HEK293 (cell line): Measurements from ENCODE around the gene ABCA7.

ENCODE experiments used
- CTCF ChIA-PET: fragments of 350-600 bp; formaldehyde crosslinking; extraction: SDS; loops from one replicate; lab custom pipeline; 2021; ENCODE audit warnings: antibody characterized with exemption; lab: Yijun Ruan, JAX
- POLR2A ChIA-PET: fragments of 300-600 bp; formaldehyde crosslinking; extraction: SDS; loops from one replicate; lab custom pipeline; 2020; ENCODE audit warnings: antibody characterized with exemption, inconsistent platforms; lab: Yijun Ruan, JAX
- H3K27ac ChIP-seq: fragments of 200-500 bp; sonication (Bioruptor generic); 2 replicates; pipeline ENCODE4 v1.5.1; 2014; ENCODE audit warnings: low read depth, low read length, control low read depth, inconsistent platforms; ENCODE audit errors: extremely low read depth
- H3K36me3 ChIP-seq, 2 experiments: fragments of 200-500 bp in 1 of 2; sonication (Bioruptor generic) in 1 of 2; 1 replicate in 1 of 2; 2 replicates in 1 of 2; pipeline ENCODE4 v1.5.1; 2014 to 2017; ENCODE audit warnings: inconsistent platforms in 2 of 2, low read length in 2 of 2; ENCODE audit not compliant: control insufficient read depth in 2 of 2, insufficient read depth in 1 of 2
- H3K4me1 ChIP-seq: fragments of 200-500 bp; sonication (Bioruptor generic); 2 replicates; pipeline ENCODE4 v1.5.1; 2014; ENCODE audit warnings: mild to moderate bottlenecking, low read length, inconsistent platforms; ENCODE audit not compliant: control insufficient read depth, insufficient read depth
- H3K4me3 ChIP-seq: 2 replicates; pipeline ENCODE4 v1.5.1; 2011; ENCODE audit warnings: low read depth, mild to moderate bottlenecking, control low read depth, low read length, moderate library complexity
- H3K9me3 ChIP-seq: fragments of 200-500 bp; sonication (Bioruptor generic); 2 replicates; pipeline ENCODE4 v1.5.1; 2014; ENCODE audit warnings: low read depth, low read length, inconsistent platforms; ENCODE audit not compliant: control insufficient read depth, insufficient read depth
- GLIS1 ChIP-seq: fragments of 450-650 bp; formaldehyde crosslinking; IDR thresholded peaks from 2 replicates; pipeline ENCODE4 v1.5.1; 2016; ENCODE audit warnings: missing biosample characterization, missing genetic modification characterization
- GLIS2 ChIP-seq: fragments of 450-650 bp; formaldehyde crosslinking; IDR thresholded peaks from 2 replicates; pipeline ENCODE4 v1.5.1; 2016; ENCODE audit warnings: missing biosample characterization, missing genetic modification characterization
- KLF10 ChIP-seq: fragments of 450-650 bp; IDR thresholded peaks from 2 replicates; pipeline ENCODE4 v1.5.1; 2018; ENCODE audit warnings: missing biosample characterization, mild to moderate bottlenecking, missing genetic modification characterization
- KLF8 ChIP-seq: fragments of 450-650 bp; formaldehyde crosslinking; IDR thresholded peaks from 2 replicates; pipeline ENCODE4 v1.5.1; 2016; ENCODE audit warnings: missing biosample characterization, missing genetic modification characterization
- SETDB1 ChIP-seq: IDR thresholded peaks from one replicate; pipeline ENCODE4 v1.6.1; 2017; ENCODE audit warnings: mild to moderate bottlenecking, low read length, moderate library complexity, mixed read lengths; ENCODE audit not compliant: insufficient read length
- ZBTB17 ChIP-seq: fragments of 450-650 bp; formaldehyde crosslinking; IDR thresholded peaks from 2 replicates; pipeline ENCODE4 v1.5.1; 2016; ENCODE audit warnings: missing biosample characterization, missing genetic modification characterization
- ZBTB48 ChIP-seq: fragments of 450-650 bp; formaldehyde crosslinking; IDR thresholded peaks from 2 replicates; pipeline ENCODE4 v1.5.1; 2016; ENCODE audit warnings: missing biosample characterization, missing genetic modification characterization
- ZBTB7A ChIP-seq: fragments of 450-650 bp; formaldehyde crosslinking; IDR thresholded peaks from 2 replicates; pipeline ENCODE4 v1.5.1; 2016; ENCODE audit warnings: low read depth, missing biosample characterization, missing genetic modification characterization
- ZFHX2 ChIP-seq: fragments of 450-650 bp; formaldehyde crosslinking; conservative IDR thresholded peaks from 2 replicates; pipeline ENCODE4 v1.5.1; 2016; ENCODE audit warnings: missing biosample characterization, missing genetic modification characterization
- ZFP41 ChIP-seq: fragments of 450-650 bp; formaldehyde crosslinking; IDR thresholded peaks from 2 replicates; pipeline ENCODE4 v1.5.1; 2016; ENCODE audit warnings: missing biosample characterization, missing genetic modification characterization, borderline replicate concordance
- ZIC2 ChIP-seq: fragments of 450-650 bp; formaldehyde crosslinking; IDR thresholded peaks from 2 replicates; pipeline ENCODE4 v1.5.1; 2016; ENCODE audit warnings: missing biosample characterization, missing genetic modification characterization
- ZNF155 ChIP-seq: fragments of 450-650 bp; formaldehyde crosslinking; IDR thresholded peaks from 2 replicates; pipeline ENCODE4 v1.5.1; 2016; ENCODE audit warnings: missing biosample characterization, missing genetic modification characterization
- ZNF184 ChIP-seq: fragments of 450-650 bp; IDR thresholded peaks from 2 replicates; pipeline ENCODE4 v1.5.1; 2018; ENCODE audit warnings: missing biosample characterization, mild to moderate bottlenecking, missing genetic modification characterization
- ZNF23 ChIP-seq: fragments of 450-650 bp; formaldehyde crosslinking; IDR thresholded peaks from 2 replicates; pipeline ENCODE4 v1.5.1; 2016; ENCODE audit warnings: missing biosample characterization, missing genetic modification characterization, borderline replicate concordance
- ZNF311 ChIP-seq: fragments of 450-650 bp; formaldehyde crosslinking; IDR thresholded peaks from 2 replicates; pipeline ENCODE4 v1.5.1; 2017; ENCODE audit warnings: missing biosample characterization, missing genetic modification characterization, borderline replicate concordance
- ZNF335 ChIP-seq: fragments of 450-650 bp; formaldehyde crosslinking; conservative IDR thresholded peaks from 2 replicates; pipeline ENCODE4 v1.5.1; 2016; ENCODE audit warnings: missing biosample characterization, missing genetic modification characterization
- ZNF37A ChIP-seq: fragments of 450-650 bp; IDR thresholded peaks from 2 replicates; pipeline ENCODE4 v1.5.1; 2018; ENCODE audit warnings: missing biosample characterization, missing genetic modification characterization
- ZNF391 ChIP-seq: fragments of 450-650 bp; formaldehyde crosslinking; IDR thresholded peaks from 2 replicates; pipeline ENCODE4 v1.5.1; 2016; ENCODE audit warnings: low read depth, missing biosample characterization, missing genetic modification characterization, borderline replicate concordance
- ZNF660 ChIP-seq: fragments of 450-650 bp; IDR thresholded peaks from 2 replicates; pipeline ENCODE4 v1.5.1; 2018; ENCODE audit warnings: missing biosample characterization, mild to moderate bottlenecking, missing genetic modification characterization
- ZXDB ChIP-seq: fragments of 450-650 bp; formaldehyde crosslinking; IDR thresholded peaks from 2 replicates; pipeline ENCODE4 v1.5.1; 2016; ENCODE audit warnings: missing biosample characterization, missing genetic modification characterization
- TF ChIP-seq, protein P1 (sequence below): fragments of 450-650 bp; formaldehyde crosslinking; IDR thresholded peaks from 2 replicates; pipeline ENCODE4 v1.5.1; 2017; ENCODE audit warnings: missing biosample characterization, missing genetic modification characterization
- TF ChIP-seq, protein P2 (sequence below): fragments of 450-650 bp; formaldehyde crosslinking; IDR thresholded peaks from 2 replicates; pipeline ENCODE4 v1.5.1; 2016; ENCODE audit warnings: missing biosample characterization, missing genetic modification characterization
- TF ChIP-seq, protein P3 (sequence below): fragments of 450-650 bp; formaldehyde crosslinking; IDR thresholded peaks from 2 replicates; pipeline ENCODE4 v1.5.1; 2017; ENCODE audit warnings: missing biosample characterization, mild to moderate bottlenecking, missing genetic modification characterization, moderate library complexity
- TF ChIP-seq, protein P4 (sequence below): IDR thresholded peaks from 2 replicates; pipeline ENCODE4 v1.6.1; 2011; ENCODE audit warnings: mild to moderate bottlenecking, low read depth, low read length, borderline replicate concordance
- TF ChIP-seq, protein P5 (sequence below): fragments of 450-650 bp; formaldehyde crosslinking; IDR thresholded peaks from 2 replicates; pipeline ENCODE4 v1.5.1; 2016; ENCODE audit warnings: missing biosample characterization, missing genetic modification characterization
- TF ChIP-seq, protein P6 (sequence below): fragments of 450-650 bp; formaldehyde crosslinking; optimal IDR thresholded peaks from 2 replicates; pipeline ENCODE3; 2016; ENCODE audit warnings: missing biosample characterization, mild to moderate bottlenecking, missing genetic modification characterization
- TF ChIP-seq, protein P7 (sequence below): fragments of 450-650 bp; IDR thresholded peaks from 2 replicates; pipeline ENCODE4 v1.5.1; 2018; ENCODE audit warnings: missing biosample characterization, mild to moderate bottlenecking, missing genetic modification characterization

Gene ABCA7

DNA sequence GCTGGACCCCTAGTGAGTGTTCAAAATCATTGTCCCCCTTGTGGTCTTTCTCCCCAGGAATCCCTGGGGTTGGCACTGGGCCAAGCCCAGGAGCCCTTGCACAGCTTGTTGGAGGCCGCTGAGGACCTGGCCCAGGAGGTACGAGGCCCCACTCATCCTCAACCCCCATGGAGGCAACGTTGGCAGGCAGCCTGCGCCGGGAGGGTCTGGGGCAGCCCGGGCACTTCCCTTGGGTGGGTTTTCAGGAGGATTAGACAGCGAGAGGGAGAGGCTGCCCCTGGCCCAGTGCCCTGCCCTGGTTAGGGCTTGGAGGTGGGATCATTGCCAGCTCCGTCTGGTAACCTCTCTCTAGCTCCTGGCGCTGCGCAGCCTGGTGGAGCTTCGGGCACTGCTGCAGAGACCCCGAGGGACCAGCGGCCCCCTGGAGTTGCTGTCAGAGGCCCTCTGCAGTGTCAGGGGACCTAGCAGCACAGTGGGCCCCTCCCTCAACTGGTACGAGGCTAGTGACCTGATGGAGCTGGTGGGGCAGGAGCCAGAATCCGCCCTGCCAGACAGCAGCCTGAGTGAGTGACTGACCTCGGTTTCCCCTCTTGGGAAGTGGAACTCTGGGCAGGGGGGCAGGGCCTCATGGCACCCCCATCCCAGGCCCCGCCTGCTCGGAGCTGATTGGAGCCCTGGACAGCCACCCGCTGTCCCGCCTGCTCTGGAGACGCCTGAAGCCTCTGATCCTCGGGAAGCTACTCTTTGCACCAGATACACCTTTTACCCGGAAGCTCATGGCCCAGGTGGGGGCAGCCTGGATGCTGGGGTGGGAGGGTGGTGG lies 3.0 kb downstream of the ABCA7 start:
- Histone ChIP-seq H3K9me3 (no peaks in the 10 kb centered on the region), H3K4me3 (no peak overlapping the region), H3K36me3 (peaks cover 0 to 22% of the 10 kb centered on the region in 2 experiments; a peak in 2 of 3 replicates), H3K27ac (no peak overlapping the region), H3K4me1 (no peaks in the 10 kb centered on the region; the same call in 1 of the 2 replicates)
- ChIA-PET POLR2A (interaction anchor here (0.6 to 5.8 kb wide), 2 partner anchors 15 to 19 kb away, joined by 3 to 60 read pairs; partner anchors contain the start of gene CNN2), CTCF (no interaction called here)
- TF ChIP-seq KLF10 (tag by site-specific recombination) = peak; percentile 62; the same call in 1 of the 2 replicates
- no peak for TF ChIP-seq ZNF23
- no peak for TF ChIP-seq ZFHX2 (tag by site-specific recombination)
- peak; percentile 98 for TF ChIP-seq GLIS1 (tag by site-specific recombination)
- no peak for TF ChIP-seq KLF8
- TF ChIP-seq, protein P1, sequence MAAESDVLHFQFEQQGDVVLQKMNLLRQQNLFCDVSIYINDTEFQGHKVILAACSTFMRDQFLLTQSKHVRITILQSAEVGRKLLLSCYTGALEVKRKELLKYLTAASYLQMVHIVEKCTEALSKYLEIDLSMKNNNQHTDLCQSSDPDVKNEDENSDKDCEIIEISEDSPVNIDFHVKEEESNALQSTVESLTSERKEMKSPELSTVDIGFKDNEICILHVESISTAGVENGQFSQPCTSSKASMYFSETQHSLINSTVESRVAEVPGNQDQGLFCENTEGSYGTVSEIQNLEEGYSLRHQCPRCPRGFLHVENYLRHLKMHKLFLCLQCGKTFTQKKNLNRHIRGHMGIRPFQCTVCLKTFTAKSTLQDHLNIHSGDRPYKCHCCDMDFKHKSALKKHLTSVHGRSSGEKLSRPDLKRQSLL (tag by site-specific recombination) = no peak
- TF ChIP-seq ZNF391 (tag by site-specific recombination) = no peak
- TF ChIP-seq, protein P2, sequence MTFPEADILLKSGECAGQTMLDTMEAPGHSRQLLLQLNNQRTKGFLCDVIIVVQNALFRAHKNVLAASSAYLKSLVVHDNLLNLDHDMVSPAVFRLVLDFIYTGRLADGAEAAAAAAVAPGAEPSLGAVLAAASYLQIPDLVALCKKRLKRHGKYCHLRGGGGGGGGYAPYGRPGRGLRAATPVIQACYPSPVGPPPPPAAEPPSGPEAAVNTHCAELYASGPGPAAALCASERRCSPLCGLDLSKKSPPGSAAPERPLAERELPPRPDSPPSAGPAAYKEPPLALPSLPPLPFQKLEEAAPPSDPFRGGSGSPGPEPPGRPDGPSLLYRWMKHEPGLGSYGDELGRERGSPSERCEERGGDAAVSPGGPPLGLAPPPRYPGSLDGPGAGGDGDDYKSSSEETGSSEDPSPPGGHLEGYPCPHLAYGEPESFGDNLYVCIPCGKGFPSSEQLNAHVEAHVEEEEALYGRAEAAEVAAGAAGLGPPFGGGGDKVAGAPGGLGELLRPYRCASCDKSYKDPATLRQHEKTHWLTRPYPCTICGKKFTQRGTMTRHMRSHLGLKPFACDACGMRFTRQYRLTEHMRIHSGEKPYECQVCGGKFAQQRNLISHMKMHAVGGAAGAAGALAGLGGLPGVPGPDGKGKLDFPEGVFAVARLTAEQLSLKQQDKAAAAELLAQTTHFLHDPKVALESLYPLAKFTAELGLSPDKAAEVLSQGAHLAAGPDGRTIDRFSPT = peak; percentile 28; the same call in 1 of the 2 replicates
- TF ChIP-seq, protein P3, sequence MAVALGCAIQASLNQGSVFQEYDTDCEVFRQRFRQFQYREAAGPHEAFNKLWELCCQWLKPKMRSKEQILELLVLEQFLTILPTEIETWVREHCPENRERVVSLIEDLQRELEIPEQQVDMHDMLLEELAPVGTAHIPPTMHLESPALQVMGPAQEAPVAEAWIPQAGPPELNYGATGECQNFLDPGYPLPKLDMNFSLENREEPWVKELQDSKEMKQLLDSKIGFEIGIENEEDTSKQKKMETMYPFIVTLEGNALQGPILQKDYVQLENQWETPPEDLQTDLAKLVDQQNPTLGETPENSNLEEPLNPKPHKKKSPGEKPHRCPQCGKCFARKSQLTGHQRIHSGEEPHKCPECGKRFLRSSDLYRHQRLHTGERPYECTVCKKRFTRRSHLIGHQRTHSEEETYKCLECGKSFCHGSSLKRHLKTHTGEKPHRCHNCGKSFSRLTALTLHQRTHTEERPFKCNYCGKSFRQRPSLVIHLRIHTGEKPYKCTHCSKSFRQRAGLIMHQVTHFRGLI = no peak
- 0 out of 2 replicates have a peak, but pooled peaks have one; percentile 23 for TF ChIP-seq ZNF335 (tag by site-specific recombination)
- no peak for TF ChIP-seq ZBTB48 (tag by site-specific recombination)
- TF ChIP-seq ZNF37A (tag by site-specific recombination) = peak; percentile 71; the same call in 1 of the 2 replicates
- TF ChIP-seq, protein P4, sequence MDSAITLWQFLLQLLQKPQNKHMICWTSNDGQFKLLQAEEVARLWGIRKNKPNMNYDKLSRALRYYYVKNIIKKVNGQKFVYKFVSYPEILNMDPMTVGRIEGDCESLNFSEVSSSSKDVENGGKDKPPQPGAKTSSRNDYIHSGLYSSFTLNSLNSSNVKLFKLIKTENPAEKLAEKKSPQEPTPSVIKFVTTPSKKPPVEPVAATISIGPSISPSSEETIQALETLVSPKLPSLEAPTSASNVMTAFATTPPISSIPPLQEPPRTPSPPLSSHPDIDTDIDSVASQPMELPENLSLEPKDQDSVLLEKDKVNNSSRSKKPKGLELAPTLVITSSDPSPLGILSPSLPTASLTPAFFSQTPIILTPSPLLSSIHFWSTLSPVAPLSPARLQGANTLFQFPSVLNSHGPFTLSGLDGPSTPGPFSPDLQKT = no peak
- no peak for TF ChIP-seq ZXDB (tag by site-specific recombination)
- peak; percentile 92 for TF ChIP-seq ZNF184 (tag by site-specific recombination)
- TF ChIP-seq, protein P5, sequence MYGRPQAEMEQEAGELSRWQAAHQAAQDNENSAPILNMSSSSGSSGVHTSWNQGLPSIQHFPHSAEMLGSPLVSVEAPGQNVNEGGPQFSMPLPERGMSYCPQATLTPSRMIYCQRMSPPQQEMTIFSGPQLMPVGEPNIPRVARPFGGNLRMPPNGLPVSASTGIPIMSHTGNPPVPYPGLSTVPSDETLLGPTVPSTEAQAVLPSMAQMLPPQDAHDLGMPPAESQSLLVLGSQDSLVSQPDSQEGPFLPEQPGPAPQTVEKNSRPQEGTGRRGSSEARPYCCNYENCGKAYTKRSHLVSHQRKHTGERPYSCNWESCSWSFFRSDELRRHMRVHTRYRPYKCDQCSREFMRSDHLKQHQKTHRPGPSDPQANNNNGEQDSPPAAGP = peak; percentile 73
- TF ChIP-seq, protein P6, sequence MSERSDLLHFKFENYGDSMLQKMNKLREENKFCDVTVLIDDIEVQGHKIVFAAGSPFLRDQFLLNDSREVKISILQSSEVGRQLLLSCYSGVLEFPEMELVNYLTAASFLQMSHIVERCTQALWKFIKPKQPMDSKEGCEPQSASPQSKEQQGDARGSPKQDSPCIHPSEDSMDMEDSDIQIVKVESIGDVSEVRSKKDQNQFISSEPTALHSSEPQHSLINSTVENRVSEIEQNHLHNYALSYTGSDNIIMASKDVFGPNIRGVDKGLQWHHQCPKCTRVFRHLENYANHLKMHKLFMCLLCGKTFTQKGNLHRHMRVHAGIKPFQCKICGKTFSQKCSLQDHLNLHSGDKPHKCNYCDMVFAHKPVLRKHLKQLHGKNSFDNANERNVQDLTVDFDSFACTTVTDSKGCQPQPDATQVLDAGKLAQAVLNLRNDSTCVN = no peak
- no peak for TF ChIP-seq ZFP41 (tag by site-specific recombination)
- TF ChIP-seq ZBTB7A = no peak
- TF ChIP-seq ZNF311 = no peak
- peak; percentile 43; the same call in 1 of the 2 replicates for TF ChIP-seq GLIS2 (tag by site-specific recombination)
- peak; percentile 87 for TF ChIP-seq ZIC2 (tag by site-specific recombination)
- TF ChIP-seq SETDB1 = no peak
- TF ChIP-seq, protein P7, sequence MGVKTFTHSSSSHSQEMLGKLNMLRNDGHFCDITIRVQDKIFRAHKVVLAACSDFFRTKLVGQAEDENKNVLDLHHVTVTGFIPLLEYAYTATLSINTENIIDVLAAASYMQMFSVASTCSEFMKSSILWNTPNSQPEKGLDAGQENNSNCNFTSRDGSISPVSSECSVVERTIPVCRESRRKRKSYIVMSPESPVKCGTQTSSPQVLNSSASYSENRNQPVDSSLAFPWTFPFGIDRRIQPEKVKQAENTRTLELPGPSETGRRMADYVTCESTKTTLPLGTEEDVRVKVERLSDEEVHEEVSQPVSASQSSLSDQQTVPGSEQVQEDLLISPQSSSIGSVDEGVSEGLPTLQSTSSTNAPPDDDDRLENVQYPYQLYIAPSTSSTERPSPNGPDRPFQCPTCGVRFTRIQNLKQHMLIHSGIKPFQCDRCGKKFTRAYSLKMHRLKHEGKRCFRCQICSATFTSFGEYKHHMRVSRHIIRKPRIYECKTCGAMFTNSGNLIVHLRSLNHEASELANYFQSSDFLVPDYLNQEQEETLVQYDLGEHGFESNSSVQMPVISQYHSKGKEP (tag by site-specific recombination) = peak; percentile 77
- 0 out of 2 replicates have a peak, but pooled peaks have one; percentile 65 for TF ChIP-seq ZNF660 (tag by site-specific recombination)
- TF ChIP-seq ZNF155 = no peak
- TF ChIP-seq ZBTB17 (tag by site-specific recombination) = no peak
